Activated naive CD8-positive, alpha-beta T cell treated with anti-CD3 and anti-CD28 coated beads for 36 hours (primary cell): Measurements from ENCODE around the gene SMYD4. TPM values are rescaled to one million over a fixed set of nuclear protein-coding genes. Genes with fewer than 3 reads are reported as not detected.

ENCODE experiments used
- total RNA-seq, 2 experiments: library from RNA; stranded (reverse); gene quantifications; one replicate each; pipeline ENCODE4 v1.2.3, GENCODE V29; 2021

SMYD4 gene
- total RNA-seq, 2 experiments from 2014 or later = 20.0 to 21.0 TPM

Other genes with a start within 250 kb of the SMYD4 start
- gene SLC43A2, start 201.1 kb downstream of the SMYD4 start, total RNA-seq = 1 to 10 TPM; 3.7 to 4.6 TPM
- gene SCARF1, start 184.2 kb downstream of the SMYD4 start, total RNA-seq = 1 to 10 TPM; 2.5 to 2.6 TPM
- 1 to 10 TPM; 3.2 to 3.4 TPM for gene RILP, start 180.0 kb downstream of the SMYD4 start, total RNA-seq
- 100 to 1,000 TPM; 418 to 428 TPM for gene PRPF8, start 145.0 kb downstream of the SMYD4 start, total RNA-seq
- gene TLCD2, start 119.5 kb downstream of the SMYD4 start, total RNA-seq = under 1 TPM; 0.04 to 0.06 TPM
- gene WDR81, start 105.2 kb downstream of the SMYD4 start, total RNA-seq = 10 to 100 TPM; 15.2 to 15.5 TPM
- under 1 TPM; 0.08 to 0.12 TPM for gene SERPINF2, start 87.0 kb downstream of the SMYD4 start, total RNA-seq
- 1 to 10 TPM; 1.8 to 4.4 TPM for gene SERPINF1, start 67.8 kb downstream of the SMYD4 start, total RNA-seq
- gene RPA1, start 103 bp upstream of the SMYD4 start, total RNA-seq = 100 to 1,000 TPM; 207 to 217 TPM
- under 1 TPM; 0.64 to 0.80 TPM for gene RTN4RL1, start 195.4 kb upstream of the SMYD4 start, total RNA-seq
- 10 to 100 TPM; 34.7 to 35.3 TPM for gene DPH1, start 200.3 kb upstream of the SMYD4 start, total RNA-seq
- 10 to 100 TPM; 38.4 to 39.0 TPM for gene OVCA2, start 212.1 kb upstream of the SMYD4 start, total RNA-seq
- 10 to 100 TPM; 36.7 to 37.8 TPM for gene HIC1, start 225.2 kb upstream of the SMYD4 start, total RNA-seq